GM12878 (cell line): ENCODE data around the gene SRRM5. TPM values are rescaled to one million over a fixed set of nuclear protein-coding genes. Genes with fewer than 3 reads are reported as not detected.

Experiments used
- ATAC-seq: fragments of 200-7000 bp; cut with Tn5 transposase; 3 replicates; pipeline ENCODE4 v1.9.1; 2020; ENCODE audit warnings: mild to moderate bottlenecking, moderate library complexity
- BruUV-seq: library from RNA; stranded (reverse); fragments of 400-500 nt; replicated peaks from 2 replicates; lab custom pipeline; 2021; lab: Mats Ljungman, UMichigan
- CTCF ChIA-PET: fragments of 300-600 bp; sonication (Branson Sonifier 250); formaldehyde crosslinking; extraction: SDS; loops from one replicate; lab custom pipeline; 2021; ENCODE audit warnings: inconsistent platforms; lab: Yijun Ruan, JAX
- POLR2A ChIA-PET: fragments of 350-600 bp; formaldehyde crosslinking; extraction: SDS; loops from one replicate; lab custom pipeline; 2021; ENCODE audit warnings: inconsistent platforms; lab: Charles Lee
- RAD21 ChIA-PET: fragments of 300-600 bp; sonication (Branson Sonifier 250); formaldehyde crosslinking; loops from one replicate; lab custom pipeline; 2023; ENCODE audit warnings: antibody characterized with exemption; ENCODE audit not compliant: unreplicated experiment; lab: Charles Lee
- SMC1A ChIA-PET: fragments of 300-600 bp; sonication (Branson Sonifier 250); formaldehyde crosslinking; loops from one replicate; lab custom pipeline; 2023; ENCODE audit not compliant: unreplicated experiment, uncharacterized antibody; lab: Charles Lee
- DNase-seq: peaks from one replicate; pipeline ENCODE4 v3.0.0-alpha.2; 2011; ENCODE audit warnings: low read depth, low spot score
- FAIRE-seq: peaks from 3 replicates; lab custom pipeline; 2011; peaks lifted over from hg19 to GRCh38; lab: Jason Lieb, UNC
- H2AFZ ChIP-seq: 2 replicates; pipeline ENCODE4 v1.6.0; 2011; ENCODE audit warnings: low read depth, low read length, control low read depth; ENCODE audit not compliant: control insufficient read depth
- H3K27ac ChIP-seq: 2 replicates; pipeline ENCODE4 v1.5.1; 2011; ENCODE audit warnings: control low read depth; ENCODE audit not compliant: control insufficient read depth, insufficient read depth
- H3K27me3 ChIP-seq, 2 experiments: replicated peaks in 1 of 2; 2 replicates each; pipeline versions ENCODE4 v1.6.0 to v1.6.1; 2011; ENCODE audit warnings: low read length in 1 of 2; ENCODE audit not compliant: control insufficient read depth in 2 of 2, insufficient read depth in 2 of 2
- H3K36me3 ChIP-seq, 2 experiments: 2 replicates each; pipeline ENCODE4 v1.5.1; 2011; ENCODE audit warnings: low read length in 1 of 2; ENCODE audit not compliant: control insufficient read depth in 2 of 2, insufficient read depth in 2 of 2
- H3K4me1 ChIP-seq: 2 replicates; pipeline ENCODE4 v1.6.1; 2011; ENCODE audit warnings: mild to moderate bottlenecking, low read length, moderate library complexity, mixed read lengths; ENCODE audit not compliant: control insufficient read depth, insufficient read depth
- H3K4me2 ChIP-seq: 2 replicates; pipeline ENCODE4 v1.6.0; 2011; ENCODE audit warnings: control low read depth; ENCODE audit not compliant: control insufficient read depth, insufficient read depth
- H3K4me3 ChIP-seq: fragments of 200-600 bp; sonication (generic); 2 replicates; pipeline ENCODE4 v1.5.1; 2016
- H3K79me2 ChIP-seq: 2 replicates; pipeline ENCODE4 v1.6.0; 2011; ENCODE audit warnings: low read length; ENCODE audit not compliant: control insufficient read depth, insufficient read depth
- H3K9ac ChIP-seq: 2 replicates; pipeline ENCODE4 v1.8.0; 2011; ENCODE audit warnings: low read length, control low read depth, mixed read lengths; ENCODE audit not compliant: control insufficient read depth, insufficient read depth
- H3K9me3 ChIP-seq: replicated peaks from 3 replicates; pipeline ENCODE4 v1.5.1; 2011; ENCODE audit warnings: mild to moderate bottlenecking, low read length; ENCODE audit not compliant: control insufficient read depth, insufficient read depth
- H4K20me1 ChIP-seq: 2 replicates; pipeline ENCODE4 v1.6.0; 2011; ENCODE audit not compliant: control insufficient read depth, insufficient read depth
- EED ChIP-seq: sonication (generic); IDR thresholded peaks from 2 replicates; pipeline ENCODE4 v1.6.1; 2016; ENCODE audit warnings: antibody characterized with exemption, low read depth
- HDAC6 ChIP-seq: fragments of 200-600 bp; sonication (generic); IDR thresholded peaks from one replicate; pipeline ENCODE4 v1.8.0; 2017; ENCODE audit warnings: antibody characterized with exemption; ENCODE audit not compliant: unreplicated experiment
- TBL1XR1 ChIP-seq: IDR thresholded peaks from 2 replicates; pipeline ENCODE4 v1.6.1; 2012; ENCODE audit warnings: low read depth, low read length, improper control_type of control experiment
- TCF3 ChIP-seq: IDR thresholded peaks from 2 replicates; pipeline ENCODE4 v1.6.1; 2012; ENCODE audit warnings: low read depth, mild to moderate bottlenecking, low read length, borderline replicate concordance; ENCODE audit not compliant: insufficient read depth
- ZBED1 ChIP-seq: IDR thresholded peaks from 2 replicates; pipeline ENCODE4 v1.6.1; 2016; ENCODE audit warnings: borderline replicate concordance
- WGBS: methylation state at CpG from one replicate; pipeline ENCODE4 v1.1.6; 2016; ENCODE audit warnings: low lambda C conversion rate; ENCODE audit not compliant: insufficient replicate concordance, insufficient coverage; ENCODE audit errors: missing lambda C conversion rate; 5-methylcytosine and 5-hydroxymethylcytosine counted together
- in situ Hi-C: fragments of 300-500 bp; cut with MboI; formaldehyde crosslinking; loops from 9 replicates; pipeline ENCODE4 v1.14.3; 2018; ENCODE audit warnings: mixed read lengths
- intact Hi-C: fragments of 100-400 bp; cut with micrococcal nuclease; formaldehyde crosslinking; loops from one replicate; pipeline ENCODE4 v1.14.2; 2022; ENCODE audit not compliant: unreplicated experiment
- polyA plus RNA-seq, 11 experiments: library from polyadenylated mRNA; depleted of rRNA in 4 of 11; unstranded in 6 of 11; stranded (reverse) in 5 of 11; fragments of >200 nt; fragmentation: Nextera tagmentation in 4 of 11; fragmentation: Illumina TruSeq in 1 of 11; extraction: Ambion mirVana in 4 of 11; extraction: Trizol in 1 of 11; gene quantifications; 1 replicate in 1 of 11; 2 replicates in 10 of 11; pipeline versions ENCODE4 v1.2.1 to v1.2.3, GENCODE V29; 2011 to 2016; ENCODE audit warnings: inconsistent platforms in 2 of 11, missing spikeins in 2 of 11, low read depth in 1 of 11
- total RNA-seq, 4 experiments: library from RNA; depleted of rRNA in 3 of 4; stranded (reverse); fragments of >200 nt in 3 of 4; fragmentation: Illumina TruSeq in 1 of 4; extraction: Trizol in 1 of 4; gene quantifications; 2 replicates each; pipeline versions ENCODE4 v1.2.1 to v1.2.3, GENCODE V29; 2013 to 2021
- TF ChIP-seq, protein P1 (sequence below): fragments of 450-650 bp; IDR thresholded peaks from 2 replicates; pipeline ENCODE4 v1.6.1; 2017; ENCODE audit warnings: mild to moderate bottlenecking, low read depth, inconsistent platforms; ENCODE audit not compliant: poor library complexity, severe bottlenecking

SRRM5 gene
- total and polyA plus RNA-seq, 10 of the 15 experiments (the other 5 are each of a cell fraction or from before 2014, with no cell fraction given) = 0.06 to 0.38 (median 0.24) TPM; not detected in 2

DNA sequence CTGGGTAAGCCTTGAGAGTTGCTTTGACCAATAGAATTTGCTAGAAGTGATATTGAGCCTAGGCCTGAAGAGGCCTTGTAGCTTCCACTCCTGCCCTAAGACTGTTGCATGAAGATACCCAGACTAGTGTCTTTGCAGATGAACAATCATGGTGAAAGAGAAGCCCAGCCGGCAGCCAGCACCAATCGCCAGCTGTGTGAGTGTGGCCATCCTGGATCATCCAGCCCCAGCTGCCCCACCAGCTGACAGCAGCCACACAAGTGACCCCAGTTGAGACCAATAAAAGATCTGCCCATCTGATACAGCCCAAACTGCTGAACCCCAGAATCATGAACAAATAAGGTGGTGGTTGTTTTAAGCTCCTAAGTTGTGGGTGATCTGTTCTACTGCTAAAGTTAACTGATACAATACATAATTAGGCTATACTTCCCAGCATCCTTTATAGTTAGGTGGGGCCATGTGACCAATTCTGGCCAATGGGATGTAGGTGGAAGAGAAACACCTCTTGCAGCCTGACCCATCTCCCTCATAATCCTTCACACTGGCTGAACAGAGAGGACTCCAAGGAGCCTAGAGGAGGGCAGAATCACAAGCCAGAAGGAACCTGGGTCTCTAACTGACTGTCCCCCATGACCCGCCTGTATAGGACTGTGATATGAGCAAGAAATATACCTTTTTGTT lies 16.9 kb downstream of the SRRM5 start (continued):
- TF ChIP-seq ZBED1 (no peak), HDAC6 (no peak), TBL1XR1 (no peak)
- TF ChIP-seq, all 136 proteins: peak for 3

DNA sequence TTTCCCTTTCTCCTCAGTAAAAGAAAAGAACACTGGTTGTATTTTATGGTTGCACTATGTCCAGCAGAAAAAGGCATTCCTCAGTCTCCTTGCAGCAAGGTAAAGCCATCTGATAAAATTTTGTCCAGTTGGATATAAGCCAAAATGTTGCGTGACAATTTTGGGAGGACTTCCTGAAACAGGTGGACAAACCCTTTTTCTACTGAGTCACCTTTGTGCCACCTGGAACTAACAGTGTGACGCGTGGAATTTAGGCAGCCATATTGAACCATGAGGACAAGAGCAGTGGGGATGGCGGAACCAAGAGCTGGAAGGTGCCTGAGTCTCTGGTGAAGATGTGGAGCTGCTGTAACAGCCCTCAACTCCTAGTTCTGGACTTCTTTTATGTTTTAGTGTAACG lies 19.6 kb downstream of the SRRM5 start:
- ATAC-seq = no peak
- 57% methylated on average over 5 of the region's 5 CpGs for WGBS
- no peak for TF ChIP-seq TCF3
- TF ChIP-seq EED = no peak
- TF ChIP-seq, protein P1, sequence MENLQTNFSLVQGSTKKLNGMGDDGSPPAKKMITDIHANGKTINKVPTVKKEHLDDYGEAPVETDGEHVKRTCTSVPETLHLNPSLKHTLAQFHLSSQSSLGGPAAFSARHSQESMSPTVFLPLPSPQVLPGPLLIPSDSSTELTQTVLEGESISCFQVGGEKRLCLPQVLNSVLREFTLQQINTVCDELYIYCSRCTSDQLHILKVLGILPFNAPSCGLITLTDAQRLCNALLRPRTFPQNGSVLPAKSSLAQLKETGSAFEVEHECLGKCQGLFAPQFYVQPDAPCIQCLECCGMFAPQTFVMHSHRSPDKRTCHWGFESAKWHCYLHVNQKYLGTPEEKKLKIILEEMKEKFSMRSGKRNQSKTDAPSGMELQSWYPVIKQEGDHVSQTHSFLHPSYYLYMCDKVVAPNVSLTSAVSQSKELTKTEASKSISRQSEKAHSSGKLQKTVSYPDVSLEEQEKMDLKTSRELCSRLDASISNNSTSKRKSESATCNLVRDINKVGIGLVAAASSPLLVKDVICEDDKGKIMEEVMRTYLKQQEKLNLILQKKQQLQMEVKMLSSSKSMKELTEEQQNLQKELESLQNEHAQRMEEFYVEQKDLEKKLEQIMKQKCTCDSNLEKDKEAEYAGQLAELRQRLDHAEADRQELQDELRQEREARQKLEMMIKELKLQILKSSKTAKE = no peak
- Histone ChIP-seq H4K20me1 (no peaks in the 10 kb centered on the region), H3K4me2 (no peak overlapping the region), H3K27ac (no peak overlapping the region), H3K4me3 (no peak overlapping the region), H2AFZ (no peak overlapping the region), H3K36me3 (no peaks in the 10 kb centered on the region), H3K9me3 (no peaks in the 10 kb centered on the region), H3K27me3 (peaks cover 0 to 3% of the 10 kb centered on the region in 2 experiments; a peak in 1 of 4 replicates), H3K79me2 (no peaks in the 10 kb centered on the region), H3K9ac (no peak overlapping the region), H3K4me1 (no peaks in the 10 kb centered on the region)
- DNase-seq = no peak
- intact Hi-C loops (no loop called here), in situ Hi-C loops (no loop called here)
- BruUV-seq = no TSS peak
- SMC1A ChIA-PET = no interaction called here
- RAD21 ChIA-PET = no interaction called here
- POLR2A ChIA-PET = no interaction called here
- CTCF ChIA-PET = no interaction called here
- FAIRE-seq = no peak
